ENCODE results near the gene DLG2. TPM values are rescaled to one million over a fixed set of nuclear protein-coding genes. Genes with fewer than 3 reads are reported as not detected.

The DLG2 gene
- total RNA-seq, 1 donor from 2014 or later = 5.9 TPM

DNA sequence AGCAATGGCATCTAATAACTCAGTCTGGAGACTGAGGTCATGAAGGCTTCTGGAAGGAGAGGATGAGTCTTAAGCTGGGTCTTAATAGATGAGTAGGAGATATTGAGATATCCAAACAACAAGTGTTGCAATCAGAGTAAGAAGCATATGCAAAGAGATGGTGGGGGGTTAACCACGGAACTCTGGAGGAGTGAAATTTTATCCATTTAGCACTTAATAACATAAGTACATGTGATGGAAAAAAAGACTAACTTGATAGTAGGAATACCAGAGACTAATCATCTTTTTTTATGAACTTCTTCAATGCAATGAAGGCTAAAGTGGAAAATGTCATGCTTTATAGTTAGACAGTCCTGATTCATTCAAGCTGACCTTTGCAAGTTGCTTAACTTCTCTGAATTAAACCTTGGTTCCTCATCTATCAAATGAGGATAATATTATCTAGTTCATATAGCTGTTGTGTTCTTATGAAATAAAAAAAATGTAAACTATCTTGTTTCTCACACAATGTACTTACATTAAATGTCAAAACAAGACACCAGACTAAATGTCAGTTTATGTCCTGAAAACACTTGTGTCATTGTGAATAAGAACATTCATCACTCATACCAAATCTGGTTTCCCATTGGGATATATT is 1937.9 kb downstream of the DLG2 start:
- peaks cover 5% of the 10 kb centered on the region for H3K4me1 Mint-ChIP-seq (ENCODE audit: unreplicated experiment)
- H3K4me3 Mint-ChIP-seq = no peak overlapping the region
- no peaks in the 10 kb centered on the region for H3K27me3 Mint-ChIP-seq
- TF ChIP-seq CTCF (conservative IDR thresholded peaks at IDR 0.05) = no peak
- DNase-seq (ENCODE audit: extremely low spot score, unreplicated experiment) = no peak
- no peaks in the 10 kb centered on the region for H3K36me3 Mint-ChIP-seq
- H3K9me3 Mint-ChIP-seq = no peaks in the 10 kb centered on the region
- H3K27ac Mint-ChIP-seq = no peak overlapping the region

DNA sequence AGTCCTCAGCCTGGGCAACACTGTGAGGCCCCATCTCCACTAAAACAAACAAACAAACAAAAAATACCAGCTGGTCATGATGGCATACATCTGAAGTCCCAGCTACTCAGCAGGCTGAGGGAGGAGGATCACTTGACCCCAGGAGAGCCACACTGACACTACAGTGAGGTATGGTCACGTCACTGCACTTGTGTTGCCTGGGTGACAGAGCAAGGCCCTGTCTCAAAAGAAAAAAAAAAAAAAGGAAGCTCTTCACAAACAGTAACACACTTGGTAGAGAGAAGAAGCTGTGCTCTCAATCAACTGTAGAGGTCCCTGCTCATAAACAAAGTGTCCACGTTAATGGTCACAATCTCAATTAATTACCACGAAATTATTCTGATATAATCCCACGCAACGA is 1939.4 kb downstream of the DLG2 start:
- DNase-seq (ENCODE audit: extremely low spot score, unreplicated experiment) = no peak
- Mint-ChIP-seq H3K4me3 (no peak overlapping the region), H3K4me1 (ENCODE audit: unreplicated experiment) (peaks cover 5% of the 10 kb centered on the region), H3K9me3 (no peaks in the 10 kb centered on the region), H3K36me3 (no peaks in the 10 kb centered on the region), H3K27me3 (no peaks in the 10 kb centered on the region), H3K27ac (no peak overlapping the region)
- no peak for TF ChIP-seq CTCF (conservative IDR thresholded peaks at IDR 0.05)

DNA sequence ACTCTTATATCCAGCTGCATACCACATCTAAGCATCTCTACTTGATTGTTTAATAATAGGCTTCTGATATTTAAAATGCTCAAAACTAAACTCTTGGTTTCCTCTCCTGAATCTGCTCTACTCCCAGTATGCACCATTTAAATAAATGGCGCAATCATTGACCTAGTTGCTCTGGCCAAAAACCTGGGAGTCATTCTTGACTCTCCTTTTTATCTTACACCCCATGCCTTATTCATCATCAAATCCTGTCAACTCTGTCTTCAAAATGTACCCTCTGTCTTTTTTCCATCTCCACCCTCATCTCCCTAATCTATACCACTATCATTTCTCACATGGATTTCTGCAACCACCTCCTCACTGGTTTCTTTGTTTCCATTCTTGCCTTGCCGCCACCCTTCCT is 1941.4 kb downstream of the DLG2 start:
- no peak for TF ChIP-seq CTCF (conservative IDR thresholded peaks at IDR 0.05)
- no peak for DNase-seq (ENCODE audit: extremely low spot score, unreplicated experiment)
- Mint-ChIP-seq H3K27ac (no peak overlapping the region), H3K9me3 (no peaks in the 10 kb centered on the region), H3K27me3 (no peaks in the 10 kb centered on the region), H3K36me3 (no peaks in the 10 kb centered on the region), H3K4me1 (ENCODE audit: unreplicated experiment) (peaks cover 10% of the 10 kb centered on the region), H3K4me3 (no peak overlapping the region)

DNA sequence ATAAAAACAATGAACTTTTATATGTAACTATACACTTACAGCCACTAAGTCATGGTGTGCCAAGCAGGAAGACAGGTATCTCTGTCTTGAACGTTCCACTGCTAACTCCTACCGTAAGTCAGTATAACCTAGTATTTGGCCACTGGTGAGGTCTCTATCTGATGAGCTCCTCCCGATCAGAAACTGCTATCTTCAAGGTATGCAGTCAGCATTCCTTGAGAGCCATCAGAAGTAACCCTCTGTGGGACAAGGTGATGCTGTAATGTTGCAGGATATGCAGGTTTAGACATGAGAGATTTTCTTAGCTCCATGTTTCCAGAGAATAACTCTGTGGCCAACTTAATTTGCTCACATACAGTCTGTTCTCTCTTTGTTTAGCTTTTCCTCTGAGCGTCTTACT is 1943.1 kb downstream of the DLG2 start:
- no peak for DNase-seq (ENCODE audit: extremely low spot score, unreplicated experiment)
- Mint-ChIP-seq H3K9me3 (no peaks in the 10 kb centered on the region), H3K4me3 (no peak overlapping the region), H3K36me3 (no peaks in the 10 kb centered on the region), H3K27ac (no peak overlapping the region), H3K4me1 (ENCODE audit: unreplicated experiment) (peaks cover 20% of the 10 kb centered on the region), H3K27me3 (no peaks in the 10 kb centered on the region)
- no peak for TF ChIP-seq CTCF (conservative IDR thresholded peaks at IDR 0.05)

DNA sequence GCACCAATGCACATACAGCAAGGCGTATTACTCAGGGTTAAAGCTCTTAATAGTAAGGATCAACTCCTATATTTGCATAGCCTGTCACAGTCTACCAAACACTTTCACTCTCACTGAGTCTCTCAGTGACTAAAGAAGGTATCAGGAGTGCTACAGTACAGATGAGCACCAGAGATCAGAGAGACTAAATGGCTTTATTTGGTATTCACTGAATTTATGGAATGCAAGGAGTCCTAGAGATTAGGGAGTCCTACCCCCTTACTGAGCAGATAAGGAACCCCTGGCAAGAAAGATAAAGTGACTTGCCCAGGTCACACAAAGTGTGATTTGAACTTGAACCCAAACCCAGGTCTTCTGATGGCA is 1944.6 kb downstream of the DLG2 start:
- DNase-seq (ENCODE audit: extremely low spot score, unreplicated experiment) = no peak
- H3K4me3 Mint-ChIP-seq = peak overlapping the region; percentile 78
- no peaks in the 10 kb centered on the region for H3K36me3 Mint-ChIP-seq
- H3K27me3 Mint-ChIP-seq = no peaks in the 10 kb centered on the region
- peaks cover 20% of the 10 kb centered on the region for H3K4me1 Mint-ChIP-seq (ENCODE audit: unreplicated experiment)
- TF ChIP-seq CTCF (conservative IDR thresholded peaks at IDR 0.05) = no peak
- H3K9me3 Mint-ChIP-seq = no peaks in the 10 kb centered on the region
- no peak overlapping the region for H3K27ac Mint-ChIP-seq
